Raji (cell line): Measurements from ENCODE around the gene DOCK4.

Experiments used
- POLR2A ChIP-seq: IDR thresholded peaks from 2 replicates; pipeline ENCODE4 v1.6.1; 2011; ENCODE audit warnings: low read depth, low read length, control low read depth; ENCODE audit not compliant: insufficient read depth

Gene DOCK4

GRCh38 chr7:111803015-111803758 is 403.0 kb downstream of the DOCK4 start:
- TF ChIP-seq POLR2A: no peak

- TF ChIP-seq POLR2A: no peak
Observed at GRCh38 chr7:111802194-111802772, 403.9 kb downstream of the DOCK4 start.

- TF ChIP-seq POLR2A: no peak
Observed at GRCh38 chr7:111801277-111801676, 404.9 kb downstream of the DOCK4 start.

- no peak for TF ChIP-seq POLR2A
Observed at GRCh38 chr7:111796671-111797070, 409.5 kb downstream of the DOCK4 start.

GRCh38 chr7:111789870-111790269 is 416.3 kb downstream of the DOCK4 start:
- TF ChIP-seq POLR2A: no peak

GRCh38 chr7:111789048-111789320 is 417.2 kb downstream of the DOCK4 start:
- TF ChIP-seq POLR2A: no peak

- no peak for TF ChIP-seq POLR2A
Observed at GRCh38 chr7:111788286-111789047, 417.7 kb downstream of the DOCK4 start.

GRCh38 chr7:111787741-111788140 is 418.5 kb downstream of the DOCK4 start:
- TF ChIP-seq POLR2A: no peak

- TF ChIP-seq POLR2A: no peak
Observed at GRCh38 chr7:111787099-111787498, 419.1 kb downstream of the DOCK4 start.

GRCh38 chr7:111785076-111785475 is 421.1 kb downstream of the DOCK4 start:
- TF ChIP-seq POLR2A: no peak

- TF ChIP-seq POLR2A: no peak
Observed at GRCh38 chr7:111784296-111784695, 421.9 kb downstream of the DOCK4 start.

GRCh38 chr7:111783854-111784253 is 422.3 kb downstream of the DOCK4 start:
- TF ChIP-seq POLR2A: no peak

- no peak for TF ChIP-seq POLR2A
Observed at GRCh38 chr7:111780527-111780926, 425.7 kb downstream of the DOCK4 start.

- no peak for TF ChIP-seq POLR2A
Observed at GRCh38 chr7:111775206-111775605, 431.0 kb downstream of the DOCK4 start.

GRCh38 chr7:111772716-111773115 is 433.5 kb downstream of the DOCK4 start:
- no peak for TF ChIP-seq POLR2A

GRCh38 chr7:111771638-111772037 is 434.6 kb downstream of the DOCK4 start:
- no peak for TF ChIP-seq POLR2A
